Activated CD8-positive, alpha-beta memory T cell treated with anti-CD3 and anti-CD28 coated beads for 4 hours (primary cell): ENCODE results near the gene KCNK10.

Experiments used
- DNase-seq, 2 donors: peaks; one replicate each; pipeline ENCODE4 v3.0.0-alpha.2; 2020; ENCODE audit warnings: low read depth in 2 of 2

The KCNK10 gene

GRCh38 chr14:88185843-88186242, 137.2 kb downstream of the KCNK10 start:
- DNase-seq: no peak

GRCh38 chr14:88184956-88185355, 138.1 kb downstream of the KCNK10 start:
- DNase-seq: no peak

GRCh38 chr14:88181072-88181471, 142.0 kb downstream of the KCNK10 start:
- DNase-seq: no peak

- no peak for DNase-seq
Observed at GRCh38 chr14:88179716-88180115, 143.4 kb downstream of the KCNK10 start.

GRCh38 chr14:88170333-88170732, 152.7 kb downstream of the KCNK10 start:
- DNase-seq: no peak

GRCh38 chr14:88168498-88169165, 154.4 kb downstream of the KCNK10 start:
- peak; percentile 18 to 19 for DNase-seq

- no peak for DNase-seq
Observed at GRCh38 chr14:88168025-88168424, 155.0 kb downstream of the KCNK10 start.

GRCh38 chr14:88166616-88167015, 156.5 kb downstream of the KCNK10 start:
- no peak for DNase-seq

GRCh38 chr14:88164906-88165534, 158.0 kb downstream of the KCNK10 start:
- no peak for DNase-seq

GRCh38 chr14:88163731-88164255, 159.3 kb downstream of the KCNK10 start:
- DNase-seq: no peak

GRCh38 chr14:88156127-88156526, 166.9 kb downstream of the KCNK10 start:
- no peak for DNase-seq

- no peak for DNase-seq
Observed at GRCh38 chr14:88154926-88155325, 168.1 kb downstream of the KCNK10 start.

GRCh38 chr14:88154321-88154720, 168.7 kb downstream of the KCNK10 start:
- no peak for DNase-seq

- no peak for DNase-seq
Observed at GRCh38 chr14:88146881-88147649, 176.0 kb downstream of the KCNK10 start.

- no peak for DNase-seq
Observed at GRCh38 chr14:88143810-88144209, 179.3 kb downstream of the KCNK10 start.

GRCh38 chr14:88142997-88143396, 180.1 kb downstream of the KCNK10 start:
- DNase-seq: no peak

GRCh38 chr14:88140874-88141273, 182.2 kb downstream of the KCNK10 start:
- DNase-seq: no peak

GRCh38 chr14:88137327-88137726, 185.7 kb downstream of the KCNK10 start:
- no peak for DNase-seq
